Fibroblast of lung (primary cell): ENCODE results near the gene TANC1.

Experiments used
- EZH2 ChIP-seq: IDR thresholded peaks from 2 replicates; pipeline ENCODE4 v1.5.1; 2012; ENCODE audit warnings: low read length, control low read depth, mild to moderate bottlenecking; ENCODE audit errors: missing control alignments
- TF ChIP-seq, protein P1 (sequence below), 2 donors: IDR thresholded peaks in 1 of 2; conservative IDR thresholded peaks in 1 of 2; 1 replicate in 1 of 2; 2 replicates in 1 of 2; pipeline ENCODE4 v1.5.1; 2011 to 2012; ENCODE audit warnings: low read length in 2 of 2, control low read depth in 1 of 2, inconsistent platforms in 1 of 2, low read depth in 1 of 2, mild to moderate bottlenecking in 1 of 2

- no peak for TF ChIP-seq EZH2
- TF ChIP-seq, protein P1, sequence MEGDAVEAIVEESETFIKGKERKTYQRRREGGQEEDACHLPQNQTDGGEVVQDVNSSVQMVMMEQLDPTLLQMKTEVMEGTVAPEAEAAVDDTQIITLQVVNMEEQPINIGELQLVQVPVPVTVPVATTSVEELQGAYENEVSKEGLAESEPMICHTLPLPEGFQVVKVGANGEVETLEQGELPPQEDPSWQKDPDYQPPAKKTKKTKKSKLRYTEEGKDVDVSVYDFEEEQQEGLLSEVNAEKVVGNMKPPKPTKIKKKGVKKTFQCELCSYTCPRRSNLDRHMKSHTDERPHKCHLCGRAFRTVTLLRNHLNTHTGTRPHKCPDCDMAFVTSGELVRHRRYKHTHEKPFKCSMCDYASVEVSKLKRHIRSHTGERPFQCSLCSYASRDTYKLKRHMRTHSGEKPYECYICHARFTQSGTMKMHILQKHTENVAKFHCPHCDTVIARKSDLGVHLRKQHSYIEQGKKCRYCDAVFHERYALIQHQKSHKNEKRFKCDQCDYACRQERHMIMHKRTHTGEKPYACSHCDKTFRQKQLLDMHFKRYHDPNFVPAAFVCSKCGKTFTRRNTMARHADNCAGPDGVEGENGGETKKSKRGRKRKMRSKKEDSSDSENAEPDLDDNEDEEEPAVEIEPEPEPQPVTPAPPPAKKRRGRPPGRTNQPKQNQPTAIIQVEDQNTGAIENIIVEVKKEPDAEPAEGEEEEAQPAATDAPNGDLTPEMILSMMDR (conservative IDR thresholded peaks at IDR 0.05 in 1 of 2, IDR thresholded peaks at IDR 0.05 in 1 of 2; ENCODE audit: low read depth in 1 of 2, low read length in 2 of 2) = no peak
Observed at GRCh38 chr2:159153063-159153462, 184.6 kb downstream of the TANC1 start.
